ENCODE data around the gene TCF4.

GRCh38 chr18:55501579-55501978, 86.4 kb downstream of the TCF4 start:
- TF ChIP-seq ZNF155 (tag by site-specific recombination; IDR thresholded peaks at IDR 0.05), result no peak
- TF ChIP-seq CTCF (tag by site-specific recombination; IDR thresholded peaks at IDR 0.05), result no peak
- TF ChIP-seq ZNF10 (tag by site-specific recombination; IDR thresholded peaks at IDR 0.05), result no peak
